ENCODE measurements around the gene ZNF462. TPM values are rescaled to one million over a fixed set of nuclear protein-coding genes. Genes with fewer than 3 reads are reported as not detected.

The ZNF462 gene
- total and polyA plus RNA-seq, 2 of the 13 experiments (the other 11 are each of a cell fraction or from before 2014, with no cell fraction given): not detected

DNA sequence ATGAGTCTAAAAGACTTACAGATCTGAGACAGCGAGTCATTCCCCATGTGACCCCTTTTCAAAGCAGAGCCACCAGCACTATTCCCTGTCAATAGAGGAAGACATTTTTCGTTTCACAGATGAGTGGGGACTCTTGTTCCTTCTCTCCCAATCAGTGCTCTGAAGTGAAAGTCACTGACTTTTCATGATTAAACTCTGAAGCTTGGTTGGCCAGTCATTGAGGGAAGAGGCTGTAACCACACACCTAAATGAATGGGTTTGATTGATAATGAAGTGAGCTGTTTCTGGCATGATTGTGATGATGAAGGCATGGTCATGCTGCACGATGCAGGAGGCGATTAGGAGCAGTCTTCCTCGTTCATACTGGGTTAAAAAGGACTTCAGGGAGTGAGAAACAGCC lies 171.9 kb downstream of the ZNF462 start (continued):
- TF ChIP-seq, protein P1, sequence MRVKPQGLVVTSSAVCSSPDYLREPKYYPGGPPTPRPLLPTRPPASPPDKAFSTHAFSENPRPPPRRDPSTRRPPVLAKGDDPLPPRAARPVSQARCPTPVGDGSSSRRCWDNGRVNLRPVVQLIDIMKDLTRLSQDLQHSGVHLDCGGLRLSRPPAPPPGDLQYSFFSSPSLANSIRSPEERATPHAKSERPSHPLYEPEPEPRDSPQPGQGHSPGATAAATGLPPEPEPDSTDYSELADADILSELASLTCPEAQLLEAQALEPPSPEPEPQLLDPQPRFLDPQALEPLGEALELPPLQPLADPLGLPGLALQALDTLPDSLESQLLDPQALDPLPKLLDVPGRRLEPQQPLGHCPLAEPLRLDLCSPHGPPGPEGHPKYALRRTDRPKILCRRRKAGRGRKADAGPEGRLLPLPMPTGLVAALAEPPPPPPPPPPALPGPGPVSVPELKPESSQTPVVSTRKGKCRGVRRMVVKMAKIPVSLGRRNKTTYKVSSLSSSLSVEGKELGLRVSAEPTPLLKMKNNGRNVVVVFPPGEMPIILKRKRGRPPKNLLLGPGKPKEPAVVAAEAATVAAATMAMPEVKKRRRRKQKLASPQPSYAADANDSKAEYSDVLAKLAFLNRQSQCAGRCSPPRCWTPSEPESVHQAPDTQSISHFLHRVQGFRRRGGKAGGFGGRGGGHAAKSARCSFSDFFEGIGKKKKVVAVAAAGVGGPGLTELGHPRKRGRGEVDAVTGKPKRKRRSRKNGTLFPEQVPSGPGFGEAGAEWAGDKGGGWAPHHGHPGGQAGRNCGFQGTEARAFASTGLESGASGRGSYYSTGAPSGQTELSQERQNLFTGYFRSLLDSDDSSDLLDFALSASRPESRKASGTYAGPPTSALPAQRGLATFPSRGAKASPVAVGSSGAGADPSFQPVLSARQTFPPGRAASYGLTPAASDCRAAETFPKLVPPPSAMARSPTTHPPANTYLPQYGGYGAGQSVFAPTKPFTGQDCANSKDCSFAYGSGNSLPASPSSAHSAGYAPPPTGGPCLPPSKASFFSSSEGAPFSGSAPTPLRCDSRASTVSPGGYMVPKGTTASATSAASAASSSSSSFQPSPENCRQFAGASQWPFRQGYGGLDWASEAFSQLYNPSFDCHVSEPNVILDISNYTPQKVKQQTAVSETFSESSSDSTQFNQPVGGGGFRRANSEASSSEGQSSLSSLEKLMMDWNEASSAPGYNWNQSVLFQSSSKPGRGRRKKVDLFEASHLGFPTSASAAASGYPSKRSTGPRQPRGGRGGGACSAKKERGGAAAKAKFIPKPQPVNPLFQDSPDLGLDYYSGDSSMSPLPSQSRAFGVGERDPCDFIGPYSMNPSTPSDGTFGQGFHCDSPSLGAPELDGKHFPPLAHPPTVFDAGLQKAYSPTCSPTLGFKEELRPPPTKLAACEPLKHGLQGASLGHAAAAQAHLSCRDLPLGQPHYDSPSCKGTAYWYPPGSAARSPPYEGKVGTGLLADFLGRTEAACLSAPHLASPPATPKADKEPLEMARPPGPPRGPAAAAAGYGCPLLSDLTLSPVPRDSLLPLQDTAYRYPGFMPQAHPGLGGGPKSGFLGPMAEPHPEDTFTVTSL (CRISPR knock-in tag; IDR thresholded peaks at IDR 0.05; ENCODE audit: borderline replicate concordance): no peak
- TF ChIP-seq IKZF4 (CRISPR knock-in tag; IDR thresholded peaks at IDR 0.05; ENCODE audit: borderline replicate concordance, low read depth, not compliant biosample characterization) (no peak), ZNF251 (CRISPR knock-in tag; IDR thresholded peaks at IDR 0.05) (no peak), TBL1XR1 (IDR thresholded peaks at IDR 0.05; ENCODE audit: borderline replicate concordance, low read length, partially characterized antibody) (no peak)

DNA sequence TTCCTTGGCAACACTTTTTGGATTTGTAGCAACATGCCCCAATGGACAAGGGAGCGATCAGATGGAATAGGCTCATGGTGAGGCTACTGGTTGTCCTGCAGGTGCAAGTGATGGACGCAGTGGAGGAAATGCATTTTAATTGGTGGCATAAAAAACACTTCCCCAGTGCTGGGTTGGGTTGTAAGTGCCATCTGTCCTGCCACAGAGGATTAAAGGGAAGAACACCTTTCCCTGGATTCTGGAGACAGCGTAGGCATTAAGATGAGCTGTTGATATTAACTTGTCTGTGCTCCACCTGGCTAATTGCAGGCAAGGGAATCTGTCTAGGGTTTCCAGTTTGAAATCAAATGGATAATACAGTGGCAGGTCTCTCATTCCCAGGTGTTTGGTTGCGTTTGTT lies 173.4 kb downstream of the ZNF462 start:
- no TSS peak for BruUV-seq (replicated peaks)
- no peak overlapping the region for H3K27ac ChIP-seq (ENCODE audit: extremely low read length, insufficient read depth, low read length)
- FAIRE-seq: no peak
- H3K9me3 ChIP-seq (ENCODE audit: low read length): no peaks in the 10 kb centered on the region
- H3K4me3 ChIP-seq (replicated peaks in 1 of 3; ENCODE audit: insufficient read depth in 1 of 3, low read depth in 2 of 3, low read length in 3 of 3): no peak overlapping the region
- no peaks in the 10 kb centered on the region for H3K36me3 ChIP-seq (replicated peaks in 1 of 2; ENCODE audit: control insufficient read depth in 1 of 2, insufficient read depth in 2 of 2, low read length in 2 of 2)
- no peak overlapping the region for H3K4me2 ChIP-seq (ENCODE audit: low read depth, low read length)
- H3K9ac ChIP-seq (ENCODE audit: insufficient read depth, low read depth, low read length): no peak overlapping the region
- ATAC-seq: no peak
- no peaks in the 10 kb centered on the region for H3K4me1 ChIP-seq (ENCODE audit: insufficient read depth, low read length)
- no peaks in the 10 kb centered on the region for H3K27me3 ChIP-seq (ENCODE audit: control insufficient read depth in 1 of 2, insufficient read depth in 2 of 2, low read length in 2 of 2)
- in situ Hi-C loops (cut with HindIII; ENCODE audit: extremely low pct_ligation_motif_present, low pct_unique_long_range_greater_than_20kb) (no loop called here), intact Hi-C loops (cut with micrococcal nuclease; ENCODE audit: unreplicated experiment) (no loop called here)
- POLR2A ChIA-PET: no interaction called here
- TF ChIP-seq KLF13 (CRISPR knock-in tag; IDR thresholded peaks at IDR 0.05) (no peak), POLR2AphosphoS5 (IDR thresholded peaks at IDR 0.05; ENCODE audit: low read depth, low read length) (no peak), SNAPC2 (CRISPR knock-in tag; IDR thresholded peaks at IDR 0.05) (no peak), GZF1 (CRISPR knock-in tag; IDR thresholded peaks at IDR 0.05) (no peak), ZMYM3 (CRISPR knock-in tag; IDR thresholded peaks at IDR 0.05) (no peak), NCOA5 (CRISPR knock-in tag; IDR thresholded peaks at IDR 0.05) (no peak)
- TF ChIP-seq, protein P2, sequence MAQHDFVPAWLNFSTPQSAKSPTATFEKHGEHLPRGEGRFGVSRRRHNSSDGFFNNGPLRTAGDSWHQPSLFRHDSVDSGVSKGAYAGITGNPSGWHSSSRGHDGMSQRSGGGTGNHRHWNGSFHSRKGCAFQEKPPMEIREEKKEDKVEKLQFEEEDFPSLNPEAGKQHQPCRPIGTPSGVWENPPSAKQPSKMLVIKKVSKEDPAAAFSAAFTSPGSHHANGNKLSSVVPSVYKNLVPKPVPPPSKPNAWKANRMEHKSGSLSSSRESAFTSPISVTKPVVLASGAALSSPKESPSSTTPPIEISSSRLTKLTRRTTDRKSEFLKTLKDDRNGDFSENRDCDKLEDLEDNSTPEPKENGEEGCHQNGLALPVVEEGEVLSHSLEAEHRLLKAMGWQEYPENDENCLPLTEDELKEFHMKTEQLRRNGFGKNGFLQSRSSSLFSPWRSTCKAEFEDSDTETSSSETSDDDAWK (CRISPR knock-in tag; IDR thresholded peaks at IDR 0.05): no peak
- TF ChIP-seq, protein P3, sequence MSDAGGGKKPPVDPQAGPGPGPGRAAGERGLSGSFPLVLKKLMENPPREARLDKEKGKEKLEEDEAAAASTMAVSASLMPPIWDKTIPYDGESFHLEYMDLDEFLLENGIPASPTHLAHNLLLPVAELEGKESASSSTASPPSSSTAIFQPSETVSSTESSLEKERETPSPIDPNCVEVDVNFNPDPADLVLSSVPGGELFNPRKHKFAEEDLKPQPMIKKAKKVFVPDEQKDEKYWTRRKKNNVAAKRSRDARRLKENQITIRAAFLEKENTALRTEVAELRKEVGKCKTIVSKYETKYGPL (CRISPR knock-in tag; IDR thresholded peaks at IDR 0.05): no peak
- CTCF ChIA-PET (ENCODE audit: low intra/inter-chr PET ratio, low total read pairs): no interaction called here
- no peak overlapping the region for H2AFZ ChIP-seq (ENCODE audit: low read length)
- H4K20me1 ChIP-seq (ENCODE audit: insufficient read depth, low read length): no peaks in the 10 kb centered on the region
- no peaks in the 10 kb centered on the region for H3K79me2 ChIP-seq (ENCODE audit: insufficient read depth, low read length)
- 12% methylated on average over 4 of the region's 4 CpGs for WGBS (ENCODE audit: low lambda C conversion rate)
- DNase-seq (ENCODE audit: low spot score): no peak
